Lower leg skin (tissue), 4 donors: Measurements from ENCODE around the gene ELP4. TPM values are rescaled to one million over a fixed set of nuclear protein-coding genes. Genes with fewer than 3 reads are reported as not detected.

Experiments used
- DNase-seq, 2 donors: peaks; one replicate each; pipeline ENCODE4 v3.0.0-alpha.2; 2019; ENCODE audit warnings: low spot score in 2 of 2
- H3K4me3 ChIP-seq: fragments of 200-600 bp; sonication (generic); 2 replicates; pipeline ENCODE4 v1.5.1; 2017; ENCODE audit warnings: mild to moderate bottlenecking, low read depth; ENCODE audit not compliant: poor library complexity, severe bottlenecking
- CTCF ChIP-seq, 3 donors: fragments of 450-650 bp; IDR thresholded peaks; one replicate each; pipeline ENCODE4 v1.5.1; 2016; ENCODE audit warnings: antibody characterized with exemption in 3 of 3, mild to moderate bottlenecking in 3 of 3, moderate library complexity in 2 of 3
- POLR2A ChIP-seq, 2 donors: fragments of 450-650 bp; IDR thresholded peaks; one replicate each; pipeline ENCODE4 v1.6.1; 2016 to 2017; ENCODE audit warnings: antibody characterized with exemption in 2 of 2, mild to moderate bottlenecking in 1 of 2, moderate library complexity in 1 of 2
- WGBS, 2 donors: methylation state at CpG; one replicate each; pipeline ENCODE4 v1.1.5; 2018; 5-methylcytosine and 5-hydroxymethylcytosine counted together
- intact Hi-C: fragments of 100-400 bp; cut with DNase I; formaldehyde crosslinking; loops from one replicate; pipeline ENCODE4 v1.15.0; 2023; ENCODE audit warnings: low total_unique reads
- total RNA-seq, 4 donors: library from RNA; depleted of rRNA; stranded (reverse); fragments of >200 nt; gene quantifications; one replicate each; pipeline ENCODE4 v1.1.0, GENCODE V29; 2016

ELP4 gene
- total RNA-seq, 4 donors from 2014 or later, result 20.6 to 23.3 (median 22.2) TPM

- WGBS, 2 donors, result 68 to 69% methylated on average over 1 of the region's 1 CpG
- DNase-seq, result no peak
- intact Hi-C loops, result no loop called here
- H3K4me3 ChIP-seq, result no peak overlapping the region
- TF ChIP-seq CTCF (IDR thresholded peaks at IDR 0.05), result no peak
- no peak for TF ChIP-seq POLR2A (IDR thresholded peaks at IDR 0.05)
Measured at GRCh38 chr11:31643857-31644256, 134.3 kb downstream of the ELP4 start.

GRCh38 chr11:31645747-31646146 lies 136.2 kb downstream of the ELP4 start:
- no peak for DNase-seq
- intact Hi-C loops, result no loop called here
- TF ChIP-seq POLR2A (IDR thresholded peaks at IDR 0.05) (no peak), CTCF (IDR thresholded peaks at IDR 0.05) (no peak)

DNA sequence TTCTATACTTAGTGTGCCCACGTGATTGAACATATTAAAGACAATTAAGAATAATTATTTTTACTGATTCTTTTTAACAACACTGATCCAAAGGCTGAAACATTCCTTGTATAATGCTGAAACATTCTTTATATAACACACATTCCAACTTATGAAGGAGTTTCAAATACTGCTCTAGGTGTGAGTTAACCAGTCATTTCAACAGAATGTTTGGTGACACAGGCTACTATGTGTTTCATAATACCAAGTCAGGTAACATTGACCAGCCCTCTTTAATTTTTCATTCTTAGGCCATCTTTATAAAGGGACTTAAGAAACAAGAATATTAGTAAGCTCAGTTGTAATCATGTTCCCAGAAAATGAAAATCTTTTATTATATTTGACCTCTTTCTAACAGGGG lies 136.6 kb downstream of the ELP4 start:
- no peak for DNase-seq
- intact Hi-C loops, result no loop called here
- no peak overlapping the region for H3K4me3 ChIP-seq
- TF ChIP-seq CTCF (IDR thresholded peaks at IDR 0.05) (no peak), POLR2A (IDR thresholded peaks at IDR 0.05) (no peak)
- 65 to 76% methylated on average over 1 of the region's 1 CpG for WGBS, 2 donors

More at GRCh38 chr11:31645747-31646146, 136.2 kb downstream of the ELP4 start:
- H3K4me3 ChIP-seq, result no peak overlapping the region

DNA sequence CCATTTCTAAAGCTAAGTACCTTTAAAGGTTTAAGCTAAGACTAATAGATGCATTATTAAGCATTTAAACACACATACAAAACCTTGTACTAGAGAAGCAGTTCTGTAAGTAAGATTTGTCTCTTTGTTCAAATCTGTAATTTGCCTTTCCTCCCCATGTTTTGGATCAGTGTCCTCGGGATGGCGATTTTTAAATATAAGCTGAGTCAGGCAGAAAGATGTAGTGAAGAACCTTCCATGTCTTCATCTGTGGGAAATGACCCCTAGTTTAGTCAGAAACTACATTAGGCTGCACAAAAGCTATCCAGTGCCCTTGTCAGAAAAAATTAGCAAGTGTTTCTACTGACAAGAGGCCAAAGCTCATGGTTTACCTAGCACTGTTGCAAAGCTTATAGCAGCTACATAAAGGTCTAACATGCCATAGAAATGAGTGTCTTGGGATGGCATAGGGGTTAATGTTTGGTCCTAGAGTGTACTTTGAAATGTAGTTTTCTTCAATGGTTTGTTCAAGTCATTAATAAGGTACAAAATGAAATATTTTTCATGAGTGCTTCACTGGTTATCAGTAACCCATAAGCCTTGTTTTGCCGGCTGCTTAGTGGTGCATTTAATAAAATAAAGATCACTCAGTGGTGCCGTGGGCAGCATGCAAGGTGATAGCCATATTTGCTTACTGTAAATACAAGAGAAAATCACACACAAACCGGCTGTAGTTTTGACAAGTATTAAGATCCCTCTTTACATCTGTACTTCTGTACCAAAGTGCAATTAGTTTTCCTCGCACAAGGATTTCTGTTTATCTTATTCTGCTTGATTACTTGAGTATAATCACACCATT lies 139.8 kb downstream of the ELP4 start:
- intact Hi-C loops, result no loop called here
- 92 to 97% methylated on average over 6 of the region's 6 CpGs for WGBS, 2 donors
- H3K4me3 ChIP-seq, result no peak overlapping the region
- DNase-seq, result no peak
- TF ChIP-seq CTCF (IDR thresholded peaks at IDR 0.05) (no peak), POLR2A (IDR thresholded peaks at IDR 0.05) (no peak)

GRCh38 chr11:31651208-31651607 lies 141.6 kb downstream of the ELP4 start:
- DNase-seq, result no peak
- H3K4me3 ChIP-seq, result no peak overlapping the region
- TF ChIP-seq CTCF (IDR thresholded peaks at IDR 0.05) (no peak), POLR2A (IDR thresholded peaks at IDR 0.05) (no peak)
- intact Hi-C loops, result no loop called here

DNA sequence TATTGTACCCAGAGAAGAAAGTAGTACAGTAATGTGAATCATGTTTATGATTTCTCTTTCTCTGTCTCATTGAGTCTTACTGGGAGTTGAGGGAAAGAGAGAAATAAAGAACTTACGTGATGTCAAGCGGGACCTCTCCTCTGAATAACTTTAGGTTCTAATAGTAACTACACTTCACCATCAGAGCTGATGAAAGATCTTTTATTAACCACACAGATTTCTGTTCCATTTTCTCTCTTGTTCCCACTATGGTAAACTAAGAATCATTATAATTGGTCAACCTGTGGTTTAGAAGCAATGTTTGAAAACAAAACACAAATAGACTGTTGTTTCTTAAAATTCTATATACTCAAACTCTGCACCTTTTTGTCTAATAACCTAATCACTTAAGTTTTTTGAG lies 142.3 kb downstream of the ELP4 start:
- TF ChIP-seq CTCF (IDR thresholded peaks at IDR 0.05) (no peak), POLR2A (IDR thresholded peaks at IDR 0.05) (no peak)
- no peak overlapping the region for H3K4me3 ChIP-seq
- intact Hi-C loops, result no loop called here
- WGBS, 2 donors, result 96 to 98% methylated on average over 2 of the region's 2 CpGs
- DNase-seq, result no peak
